Dermis microvascular lymphatic vessel endothelial cell (primary cell): Measurements from ENCODE around the gene GPR68. TPM values are rescaled to one million over a fixed set of nuclear protein-coding genes. Genes with fewer than 3 reads are reported as not detected.
"Not testable (repeated sequence)": the region's sequence is repeated elsewhere in the genome, so short reads cannot be mapped to it uniquely, and the experiment has no call there.

Source experiments
- DNase-seq, 2 donors: peaks; one replicate each; pipeline versions ENCODE4 v3.0.0 to v3.0.0-alpha.2; 2010; ENCODE audit warnings: low read depth in 2 of 2
- total RNA-seq: library from RNA; depleted of rRNA; stranded (reverse); fragments of >200 nt; gene quantifications from 2 replicates; pipeline ENCODE4 v1.2.1, GENCODE V29; 2014

GPR68 gene
- total RNA-seq, 1 donor from 2014 or later = 0.90 TPM

DNA sequence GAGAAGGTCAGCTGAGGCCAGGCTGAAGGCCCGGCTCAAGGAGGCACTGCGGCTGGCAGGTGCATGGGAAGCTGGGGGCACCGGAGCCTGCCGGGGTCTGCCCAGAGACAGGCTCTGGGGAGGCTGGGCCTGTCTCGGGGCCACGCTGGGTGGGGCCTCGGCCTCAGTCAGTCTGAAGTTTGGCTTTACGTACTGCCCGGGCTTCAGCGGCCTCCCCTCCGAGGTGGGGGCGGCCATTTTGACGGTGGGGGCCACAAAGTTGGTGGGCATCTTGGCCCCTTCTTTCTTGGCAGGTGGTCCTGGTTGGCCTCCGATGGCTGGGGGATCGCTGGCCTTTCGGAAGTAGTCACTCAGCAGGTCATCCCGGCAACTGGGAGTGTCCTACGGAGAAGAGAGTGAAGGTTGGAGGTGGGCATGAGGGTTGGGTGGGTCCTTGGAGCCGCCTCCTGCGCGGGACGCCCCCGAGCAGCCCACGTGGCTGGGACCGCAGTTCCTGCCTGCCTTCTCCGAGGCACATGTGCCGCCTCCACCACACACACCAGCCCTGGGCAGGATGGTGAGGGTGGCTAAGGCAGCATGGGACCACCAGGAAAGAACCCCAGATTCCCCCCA, 28.9 kb upstream of the GPR68 start:
- DNase-seq = no peak

- DNase-seq = no peak
These were observed 28.1 kb upstream of the GPR68 start for GRCh38 chr14:91272341-91273272.

GRCh38 chr14:91271639-91272038, 27.1 kb upstream of the GPR68 start:
- no peak for DNase-seq

DNA sequence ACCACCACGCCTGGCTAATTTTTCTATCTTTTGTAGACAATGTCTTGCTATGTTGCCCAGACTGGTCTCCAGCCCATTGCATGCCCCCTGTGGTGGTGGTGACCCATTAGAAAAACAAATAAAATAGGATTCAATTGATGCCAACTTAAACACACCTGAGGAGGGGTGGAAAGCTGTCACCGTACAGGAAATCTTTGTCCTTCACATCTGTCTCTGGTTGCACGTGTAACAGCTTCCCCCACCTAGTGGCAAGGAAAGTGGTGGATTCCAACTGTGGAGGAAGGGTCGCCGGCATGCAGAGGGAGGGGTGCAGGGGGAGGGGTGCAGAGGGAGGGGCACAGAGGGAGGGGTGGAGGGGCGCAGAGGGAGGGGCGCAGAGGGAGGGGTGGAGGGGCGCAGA, 26.1 kb upstream of the GPR68 start:
- no peak for DNase-seq

DNA sequence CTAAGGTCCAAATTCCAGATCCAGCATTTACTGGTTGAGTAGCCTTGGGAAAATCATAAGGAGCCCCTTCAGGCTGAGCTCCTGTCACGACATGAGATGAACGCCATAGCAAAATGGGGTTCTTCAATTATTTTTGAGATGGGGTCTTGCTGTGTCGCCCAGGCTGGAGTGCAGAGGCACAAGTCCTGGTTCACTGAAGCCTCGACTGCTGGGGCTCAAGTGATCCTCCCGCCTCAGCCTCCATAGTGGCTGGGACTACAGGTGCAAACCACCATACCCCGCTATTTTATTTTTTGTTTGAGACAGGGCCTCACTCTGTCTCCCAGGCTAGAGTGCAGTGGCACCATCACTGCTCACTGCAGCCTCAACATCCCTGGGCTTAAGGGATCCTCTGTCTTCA, 25.7 kb upstream of the GPR68 start:
- no peak for DNase-seq

DNA sequence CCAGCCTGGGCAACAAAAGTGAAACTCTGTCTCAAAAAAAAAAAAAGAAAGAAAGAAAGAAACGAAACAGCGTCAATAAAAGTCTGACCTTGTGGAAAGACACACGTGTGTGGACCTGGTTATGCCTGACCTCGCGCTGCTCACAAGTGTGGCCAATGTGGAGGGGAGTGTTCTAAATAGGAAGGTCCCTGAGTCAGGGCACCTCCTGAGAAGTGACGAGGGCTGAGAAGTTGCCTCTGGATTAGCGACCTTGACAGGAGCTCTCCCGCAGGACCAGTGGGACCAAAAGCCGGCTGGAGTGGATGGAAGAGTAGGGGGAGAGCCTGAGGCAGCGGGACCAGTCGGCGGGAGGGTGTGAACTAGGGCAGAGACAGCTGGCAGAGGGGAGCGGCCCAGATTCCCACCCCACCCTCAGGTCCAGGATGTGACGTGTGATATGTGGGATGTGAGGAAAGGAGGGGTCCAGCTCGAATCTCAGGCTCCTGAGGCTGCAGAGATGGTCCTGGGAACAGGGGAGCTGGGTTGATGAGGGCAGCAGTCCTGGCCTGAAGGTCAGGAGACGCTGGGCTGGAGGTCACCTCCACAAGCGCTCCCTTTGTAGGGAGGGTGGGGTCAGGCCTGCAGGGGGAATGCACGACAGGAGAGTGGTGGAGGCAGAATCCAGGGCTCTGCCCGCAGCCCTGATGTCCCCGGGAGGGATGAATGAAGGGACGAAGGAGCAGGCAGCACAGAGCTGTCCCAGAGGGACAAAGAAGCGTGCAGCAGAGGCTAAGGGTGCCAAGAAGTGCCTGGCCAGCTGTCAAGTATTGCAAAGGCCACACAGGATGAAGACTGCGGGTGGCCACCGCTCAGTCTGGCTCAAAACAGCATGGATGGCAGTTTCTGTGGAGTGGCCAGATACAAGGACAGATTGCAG, 24.8 kb upstream of the GPR68 start:
- no peak for DNase-seq

GRCh38 chr14:91267965-91268437, 23.5 kb upstream of the GPR68 start:
- no peak for DNase-seq

GRCh38 chr14:91266276-91266675, 21.8 kb upstream of the GPR68 start:
- DNase-seq = not testable (repeated sequence)

GRCh38 chr14:91265404-91265803, 20.9 kb upstream of the GPR68 start:
- no peak for DNase-seq

- DNase-seq = peak in 1 of 2 donors; percentile 23
These were observed 19.9 kb upstream of the GPR68 start for GRCh38 chr14:91264151-91265150.

DNA sequence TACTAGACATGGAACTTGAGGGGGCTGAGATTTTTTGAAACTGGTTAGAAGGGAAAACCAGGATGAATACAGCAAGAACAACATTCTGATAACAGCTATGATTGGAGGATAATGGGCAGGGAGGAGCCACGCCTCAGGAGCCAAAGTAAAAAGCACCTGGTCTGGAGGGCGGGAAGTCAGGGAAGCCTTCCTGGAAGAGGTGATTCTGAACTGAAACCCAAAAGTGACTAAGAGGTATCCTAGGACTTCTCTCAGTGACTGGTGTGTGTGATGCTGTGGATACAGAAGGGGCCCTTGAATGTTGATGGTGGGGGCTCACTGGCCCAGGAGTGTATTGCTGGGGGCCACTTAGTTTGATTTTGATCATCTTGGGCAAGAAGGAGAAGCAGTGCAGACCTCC, 18.8 kb upstream of the GPR68 start:
- no peak for DNase-seq

- no peak for DNase-seq
These were observed 17.6 kb upstream of the GPR68 start for GRCh38 chr14:91261986-91262549.

- peak in 1 of 2 donors; percentile 20 for DNase-seq
These were observed 16.6 kb upstream of the GPR68 start for GRCh38 chr14:91261115-91261514.

DNA sequence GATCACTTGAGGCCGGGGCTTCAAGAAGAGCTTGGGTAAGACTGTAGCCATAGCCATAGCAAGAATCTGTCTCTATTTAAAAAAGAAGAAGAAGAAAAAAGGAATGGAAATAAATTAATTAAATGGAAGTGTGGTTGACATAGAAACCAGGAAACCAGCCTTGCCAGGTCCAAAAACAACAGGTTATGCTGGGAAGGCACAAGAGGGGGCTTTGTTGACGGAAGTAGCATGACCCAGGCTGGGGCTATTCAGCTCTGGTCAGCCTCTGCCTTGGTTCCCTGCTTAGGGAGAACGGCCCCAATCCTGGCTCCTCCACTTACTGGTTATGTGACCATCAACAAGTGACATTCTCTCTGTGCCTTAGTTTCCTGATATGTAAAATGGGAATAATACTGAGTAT, 14.4 kb upstream of the GPR68 start:
- DNase-seq = peak; percentile 48 to 66

DNA sequence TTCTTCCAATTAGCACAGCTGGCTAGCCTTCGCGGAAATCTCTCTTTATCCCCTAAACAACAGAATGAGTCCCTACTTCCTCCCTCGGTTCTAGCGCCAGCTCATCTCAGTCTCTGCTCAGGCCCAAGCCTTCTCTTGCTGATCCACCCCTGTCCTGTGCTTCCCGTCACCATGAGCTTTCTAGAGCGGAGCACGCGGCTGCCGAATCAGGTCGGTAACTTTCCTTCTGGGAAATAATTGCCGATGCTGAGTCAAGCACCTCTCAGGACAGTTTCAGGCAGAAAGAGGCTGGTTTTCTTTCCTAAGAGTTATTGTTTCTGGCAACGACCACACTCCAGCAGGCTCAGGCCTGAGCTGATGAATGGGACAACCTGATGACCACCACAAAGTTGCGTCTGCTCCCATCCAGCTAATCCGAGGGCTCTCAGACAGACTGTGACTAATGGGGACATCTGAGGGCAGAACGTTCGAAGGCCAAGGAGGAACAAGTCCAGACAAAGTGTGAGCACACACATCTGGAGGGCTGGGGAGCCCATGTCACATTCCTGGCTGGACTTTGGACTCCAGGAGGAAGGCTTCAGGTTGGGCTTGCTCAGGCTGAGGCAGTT, 13.6 kb upstream of the GPR68 start:
- peak; percentile 63 to 75 for DNase-seq

- no peak for DNase-seq
These were observed 13.0 kb upstream of the GPR68 start for GRCh38 chr14:91257328-91258010.

- no peak for DNase-seq
These were observed 12.2 kb upstream of the GPR68 start for GRCh38 chr14:91256661-91257060.

DNA sequence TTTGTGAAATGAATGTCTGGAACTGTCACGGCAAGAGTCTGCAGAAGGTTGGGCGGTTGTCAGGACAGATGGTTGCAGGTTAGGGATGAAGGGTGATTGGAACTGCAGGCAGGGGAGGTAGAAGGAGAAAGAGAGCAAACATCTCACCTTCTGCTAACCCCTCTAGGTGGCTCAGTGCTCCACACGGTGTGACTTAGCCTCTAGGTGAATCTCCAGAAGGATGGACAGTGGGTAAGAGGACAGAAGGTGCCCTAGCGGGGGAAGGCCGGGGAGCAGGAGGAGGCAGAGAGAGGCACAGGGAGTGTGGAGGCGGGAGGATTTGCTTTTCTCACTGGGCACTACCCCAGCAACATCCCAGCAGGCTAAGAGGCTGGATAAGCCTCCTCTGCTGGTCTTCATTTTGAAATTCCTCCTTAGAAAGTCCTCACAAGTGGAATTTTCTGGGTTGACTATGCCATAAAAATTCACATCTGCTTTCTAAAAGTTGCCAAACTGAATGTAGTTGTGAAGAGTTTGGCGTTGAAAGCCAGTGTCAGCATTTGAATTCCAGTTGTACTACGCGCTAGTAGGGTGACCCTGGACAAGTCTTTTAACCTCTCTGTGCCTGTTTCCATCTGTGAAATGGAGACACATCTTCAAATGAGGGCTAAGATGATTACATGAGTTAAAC, 10.7 kb upstream of the GPR68 start:
- DNase-seq = no peak

- no peak for DNase-seq
These were observed 10.0 kb upstream of the GPR68 start for GRCh38 chr14:91254461-91254860.
